Lung (tissue), 12 donors: ENCODE results near the gene SDK1. TPM values are rescaled to one million over a fixed set of nuclear protein-coding genes. Genes with fewer than 3 reads are reported as not detected.

Experiments used
- ATAC-seq: fragments of 200-7000 bp; cut with Tn5 transposase; one replicate; pipeline ENCODE4 v1.9.1; 2020; ENCODE audit warnings: moderate number of reproducible peaks; ENCODE audit not compliant: insufficient read depth, low FRiP score
- DNase-seq, 3 donors: peaks; one replicate each; pipeline ENCODE4 v3.0.0-alpha.2; 2013 to 2017
- H3K27ac ChIP-seq, 2 donors: one replicate each; pipeline ENCODE4 v1.5.1; 2013; ENCODE audit warnings: mild to moderate bottlenecking in 2 of 2, moderate library complexity in 2 of 2, control low read depth in 1 of 2, inconsistent platforms in 1 of 2, low read depth in 1 of 2, low read length in 1 of 2
- H3K27me3 ChIP-seq, 3 donors: one replicate each; pipeline ENCODE4 v1.5.1; 2013; ENCODE audit warnings: low read length in 2 of 3; ENCODE audit not compliant: control insufficient read depth in 3 of 3, insufficient read depth in 3 of 3
- H3K36me3 ChIP-seq, 4 donors: one replicate each; pipeline ENCODE4 v1.5.1; 2013; ENCODE audit warnings: low read length in 4 of 4, mild to moderate bottlenecking in 1 of 4, moderate library complexity in 1 of 4; ENCODE audit not compliant: control insufficient read depth in 4 of 4, insufficient read depth in 4 of 4
- H3K4me1 ChIP-seq, 5 donors: one replicate each; pipeline ENCODE4 v1.5.1; 2013; ENCODE audit warnings: low read length in 5 of 5, mild to moderate bottlenecking in 2 of 5, moderate library complexity in 1 of 5; ENCODE audit not compliant: control insufficient read depth in 5 of 5, insufficient read depth in 5 of 5
- H3K4me3 ChIP-seq: one replicate; pipeline ENCODE4 v1.5.1; 2013; ENCODE audit warnings: mild to moderate bottlenecking, control low read depth, moderate library complexity
- H3K9ac ChIP-seq, 2 donors: one replicate each; pipeline ENCODE4 v1.5.1; 2013; ENCODE audit warnings: low read length in 2 of 2, control low read depth in 1 of 2; ENCODE audit not compliant: insufficient read depth in 1 of 2
- H3K9me3 ChIP-seq, 4 donors: one replicate each; pipeline ENCODE4 v1.5.1; 2013; ENCODE audit warnings: low read length in 3 of 4, mild to moderate bottlenecking in 1 of 4, moderate library complexity in 1 of 4; ENCODE audit not compliant: control insufficient read depth in 4 of 4, insufficient read depth in 3 of 4
- WGBS, 2 donors: extraction: QIAGEN DNeasy Blood & Tissue Kit; methylation state at CpG; one replicate each; pipeline ENCODE4 v1.1.7; 2013; 5-methylcytosine and 5-hydroxymethylcytosine counted together
- polyA plus RNA-seq, 2 donors: library from polyadenylated mRNA; stranded (reverse); fragments of 200-250 nt; gene quantifications; one replicate each; pipeline ENCODE4 v1.2.1, GENCODE V29; 2013
- total RNA-seq, 2 donors: library from RNA; depleted of rRNA in 1 of 2; stranded (reverse); fragments of >200 nt in 1 of 2; gene quantifications; one replicate each; pipeline ENCODE4 v1.2.1, GENCODE V29; 2014 to 2021
- TF ChIP-seq, protein P1 (sequence below): IDR thresholded peaks from 2 replicates; pipeline ENCODE4 v1.5.1; 2012; ENCODE audit warnings: mild to moderate bottlenecking; ENCODE audit errors: control extremely low read depth, extremely low read depth
- donor health status: control.
- donor health status: control.
- donor health status: Bipolar disorder and iron deficiency.
- donor health status: healthy.
- donor health status: DM: yes; HTN: yes; CAD: no.

SDK1 gene
- total and polyA plus RNA-seq, 4 donors = 3.7 to 30.1 (median 12.7) TPM

DNA sequence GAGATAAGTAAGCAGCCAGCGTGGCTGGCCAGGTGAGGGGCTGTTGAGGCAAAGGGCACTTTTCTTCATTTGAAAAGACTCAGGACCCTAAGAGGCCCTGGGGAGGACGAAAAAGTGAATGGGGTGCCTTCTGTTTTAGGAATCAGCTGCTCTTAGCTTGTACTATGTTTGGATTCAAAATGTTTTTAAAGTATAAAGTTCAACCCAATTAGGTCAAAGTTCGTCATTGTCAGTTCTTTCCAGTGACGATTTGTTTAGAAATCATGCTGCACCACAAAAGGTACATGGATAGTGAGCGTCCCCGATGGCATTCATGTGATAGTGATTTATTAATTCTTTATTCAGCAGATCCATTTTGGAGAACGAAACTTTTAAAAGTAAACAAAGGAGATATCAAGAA is 338.2 kb downstream of the SDK1 start:
- no peak overlapping the region for H3K27ac ChIP-seq
- DNase-seq (no peak), ATAC-seq (no peak)
- no peaks in the 10 kb centered on the region for H3K36me3 ChIP-seq
- TF ChIP-seq, protein P1, sequence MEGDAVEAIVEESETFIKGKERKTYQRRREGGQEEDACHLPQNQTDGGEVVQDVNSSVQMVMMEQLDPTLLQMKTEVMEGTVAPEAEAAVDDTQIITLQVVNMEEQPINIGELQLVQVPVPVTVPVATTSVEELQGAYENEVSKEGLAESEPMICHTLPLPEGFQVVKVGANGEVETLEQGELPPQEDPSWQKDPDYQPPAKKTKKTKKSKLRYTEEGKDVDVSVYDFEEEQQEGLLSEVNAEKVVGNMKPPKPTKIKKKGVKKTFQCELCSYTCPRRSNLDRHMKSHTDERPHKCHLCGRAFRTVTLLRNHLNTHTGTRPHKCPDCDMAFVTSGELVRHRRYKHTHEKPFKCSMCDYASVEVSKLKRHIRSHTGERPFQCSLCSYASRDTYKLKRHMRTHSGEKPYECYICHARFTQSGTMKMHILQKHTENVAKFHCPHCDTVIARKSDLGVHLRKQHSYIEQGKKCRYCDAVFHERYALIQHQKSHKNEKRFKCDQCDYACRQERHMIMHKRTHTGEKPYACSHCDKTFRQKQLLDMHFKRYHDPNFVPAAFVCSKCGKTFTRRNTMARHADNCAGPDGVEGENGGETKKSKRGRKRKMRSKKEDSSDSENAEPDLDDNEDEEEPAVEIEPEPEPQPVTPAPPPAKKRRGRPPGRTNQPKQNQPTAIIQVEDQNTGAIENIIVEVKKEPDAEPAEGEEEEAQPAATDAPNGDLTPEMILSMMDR = no peak
- H3K9ac ChIP-seq = no peak overlapping the region
- no peak overlapping the region for H3K4me3 ChIP-seq
- 64 to 75% methylated on average over 7 of the region's 7 CpGs for WGBS, 2 donors
- H3K4me1 ChIP-seq = peaks cover 0 to 8% (median 0%) of the 10 kb centered on the region in 5 donors
- no peaks in the 10 kb centered on the region for H3K27me3 ChIP-seq
- no peaks in the 10 kb centered on the region for H3K9me3 ChIP-seq

DNA sequence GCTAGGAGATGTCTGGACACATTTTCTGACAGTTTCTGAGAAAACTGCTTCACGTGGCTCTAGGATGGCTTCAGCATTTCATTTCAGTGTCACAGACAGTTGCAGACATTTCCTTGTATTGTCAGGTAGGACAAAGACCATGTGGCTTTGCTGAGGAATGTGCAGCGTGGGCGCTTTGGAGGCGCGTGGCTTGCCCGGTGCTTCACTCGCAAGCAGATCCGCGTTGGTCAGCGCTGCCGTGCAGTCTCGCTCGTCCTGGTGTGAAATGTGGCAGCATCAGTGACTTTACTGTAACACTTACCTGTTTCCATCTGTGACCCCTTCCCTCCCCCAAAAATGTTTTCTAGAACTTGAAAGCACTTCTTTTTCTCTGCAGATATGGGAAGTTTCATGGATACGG is 340.5 kb downstream of the SDK1 start:
- no peaks in the 10 kb centered on the region for H3K4me1 ChIP-seq
- TF ChIP-seq, protein P1 = no peak
- no peaks in the 10 kb centered on the region for H3K9me3 ChIP-seq
- ATAC-seq (no peak), DNase-seq (no peak)
- no peaks in the 10 kb centered on the region for H3K36me3 ChIP-seq
- no peak overlapping the region for H3K9ac ChIP-seq
- H3K27me3 ChIP-seq = no peaks in the 10 kb centered on the region
- no peak overlapping the region for H3K4me3 ChIP-seq
- 79 to 84% methylated on average over 14 of the region's 14 CpGs for WGBS, 2 donors
- no peak overlapping the region for H3K27ac ChIP-seq

DNA sequence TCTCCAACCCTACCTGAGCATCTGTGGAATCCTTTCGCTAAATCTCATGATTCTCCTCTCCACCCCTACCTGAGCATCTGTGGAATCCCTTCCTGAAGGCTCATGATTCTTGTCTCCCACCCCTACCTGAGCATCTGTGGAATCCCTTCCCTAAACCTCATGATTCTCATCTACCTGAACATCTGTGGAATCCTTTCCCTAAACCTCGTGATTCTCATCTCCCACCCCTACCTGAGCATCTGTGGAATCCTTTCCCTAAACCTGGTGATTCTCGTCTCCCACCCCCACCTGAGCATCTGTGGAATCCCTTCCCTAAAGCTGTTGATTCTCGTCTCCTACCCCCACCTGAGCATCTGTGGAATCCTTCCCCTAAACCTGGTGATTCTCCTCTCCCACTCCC is 342.0 kb downstream of the SDK1 start:
- WGBS, 2 donors = 80 to 94% methylated on average over 4 of the region's 4 CpGs
- ATAC-seq (no peak), DNase-seq (no peak)
- TF ChIP-seq, protein P1 = no peak
- Histone ChIP-seq H3K36me3 (no peaks in the 10 kb centered on the region), H3K4me1 (no peaks in the 10 kb centered on the region), H3K27me3 (no peaks in the 10 kb centered on the region), H3K9ac (no peak overlapping the region), H3K9me3 (no peaks in the 10 kb centered on the region), H3K4me3 (no peak overlapping the region), H3K27ac (no peak overlapping the region)

DNA sequence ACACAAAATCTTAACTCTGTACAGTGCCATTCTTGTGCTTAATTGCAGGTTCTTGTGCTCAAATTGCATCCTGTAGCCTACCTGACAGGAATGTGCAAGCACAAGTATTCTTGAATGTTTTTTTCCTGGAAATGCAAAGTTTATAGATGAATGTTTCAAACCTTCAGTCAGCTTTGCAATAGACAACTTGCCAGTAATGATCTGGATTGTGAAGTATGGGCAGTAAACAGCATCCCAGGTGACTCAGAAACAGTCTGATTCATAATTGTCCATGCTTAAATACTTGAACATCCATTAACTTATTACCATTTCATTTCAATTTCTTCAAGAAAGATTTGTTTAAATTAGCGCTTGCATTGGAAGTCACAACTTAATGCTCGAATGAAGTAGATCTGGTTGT is 347.2 kb downstream of the SDK1 start:
- no peaks in the 10 kb centered on the region for H3K4me1 ChIP-seq
- H3K27me3 ChIP-seq = no peaks in the 10 kb centered on the region
- no peaks in the 10 kb centered on the region for H3K9me3 ChIP-seq
- ATAC-seq = no peak
- no peak overlapping the region for H3K27ac ChIP-seq
- no peak overlapping the region for H3K9ac ChIP-seq
- 96 to 97% methylated on average over 2 of the region's 2 CpGs for WGBS, 2 donors
- no peak for DNase-seq
- TF ChIP-seq, protein P1 = no peak
- no peak overlapping the region for H3K4me3 ChIP-seq
- no peaks in the 10 kb centered on the region for H3K36me3 ChIP-seq
